RWPE1 (cell line): ENCODE results near the gene ACTN4.

Experiments
- CTCF ChIA-PET: fragments of 350-600 bp; sonication (Branson Sonifier 250); formaldehyde crosslinking; extraction: SDS; loops from one replicate; lab custom pipeline; 2021; lab: Yijun Ruan, JAX
- POLR2A ChIA-PET: fragments of 400-600 bp; formaldehyde crosslinking; extraction: SDS; loops from one replicate; lab custom pipeline; 2020; ENCODE audit warnings: antibody characterized with exemption; ENCODE audit not compliant: low non-redundant PET; lab: Yijun Ruan, JAX
- DNase-seq: peaks from one replicate; pipeline ENCODE4 v3.0.0; 2012; ENCODE audit warnings: low spot score
- H3K27ac ChIP-seq: fragments of 450-650 bp; 2 replicates; pipeline ENCODE4 v1.5.1; 2017
- TF ChIP-seq, protein P1 (sequence below): fragments of 450-650 bp; conservative IDR thresholded peaks from 2 replicates; pipeline ENCODE4 v1.5.1; 2017; ENCODE audit warnings: low read depth, mild to moderate bottlenecking

ACTN4 gene

GRCh38 chr19:38666663-38667511 is 19.4 kb downstream of the ACTN4 start:
- TF ChIP-seq, protein P1, sequence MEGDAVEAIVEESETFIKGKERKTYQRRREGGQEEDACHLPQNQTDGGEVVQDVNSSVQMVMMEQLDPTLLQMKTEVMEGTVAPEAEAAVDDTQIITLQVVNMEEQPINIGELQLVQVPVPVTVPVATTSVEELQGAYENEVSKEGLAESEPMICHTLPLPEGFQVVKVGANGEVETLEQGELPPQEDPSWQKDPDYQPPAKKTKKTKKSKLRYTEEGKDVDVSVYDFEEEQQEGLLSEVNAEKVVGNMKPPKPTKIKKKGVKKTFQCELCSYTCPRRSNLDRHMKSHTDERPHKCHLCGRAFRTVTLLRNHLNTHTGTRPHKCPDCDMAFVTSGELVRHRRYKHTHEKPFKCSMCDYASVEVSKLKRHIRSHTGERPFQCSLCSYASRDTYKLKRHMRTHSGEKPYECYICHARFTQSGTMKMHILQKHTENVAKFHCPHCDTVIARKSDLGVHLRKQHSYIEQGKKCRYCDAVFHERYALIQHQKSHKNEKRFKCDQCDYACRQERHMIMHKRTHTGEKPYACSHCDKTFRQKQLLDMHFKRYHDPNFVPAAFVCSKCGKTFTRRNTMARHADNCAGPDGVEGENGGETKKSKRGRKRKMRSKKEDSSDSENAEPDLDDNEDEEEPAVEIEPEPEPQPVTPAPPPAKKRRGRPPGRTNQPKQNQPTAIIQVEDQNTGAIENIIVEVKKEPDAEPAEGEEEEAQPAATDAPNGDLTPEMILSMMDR = no peak
- ChIA-PET POLR2A (no interaction called here), CTCF (no interaction called here)
- DNase-seq = no peak
- H3K27ac ChIP-seq = peak overlapping the region; percentile 87

DNA sequence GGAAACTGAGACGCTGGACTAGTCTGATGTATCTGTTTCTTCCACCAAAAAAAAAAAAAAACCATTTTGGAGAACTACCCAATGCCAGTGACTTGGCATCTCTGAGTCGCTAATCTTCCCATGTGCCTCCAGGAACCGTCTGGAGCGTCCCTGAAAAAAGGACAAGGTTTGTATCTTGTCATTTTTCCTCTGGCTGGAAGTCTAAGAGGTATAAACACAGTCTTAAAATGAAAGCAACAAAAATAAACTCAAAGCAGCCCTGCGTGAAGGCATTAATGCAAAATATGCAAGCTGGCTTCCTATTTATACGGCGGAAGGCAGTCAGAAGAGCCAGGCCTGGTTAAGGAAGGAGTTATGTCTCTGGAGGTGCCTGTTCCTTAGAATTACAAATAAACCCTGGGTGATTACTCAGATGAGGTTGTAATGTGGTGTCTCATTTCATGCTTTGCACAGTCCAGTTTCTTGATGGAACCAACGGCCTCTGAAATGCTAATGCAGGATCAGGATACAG is 20.3 kb downstream of the ACTN4 start:
- POLR2A ChIA-PET = no interaction called here
- no peak for DNase-seq
- no peak overlapping the region for H3K27ac ChIP-seq
- CTCF ChIA-PET = no interaction called here
- TF ChIP-seq, protein P1 = no peak

DNA sequence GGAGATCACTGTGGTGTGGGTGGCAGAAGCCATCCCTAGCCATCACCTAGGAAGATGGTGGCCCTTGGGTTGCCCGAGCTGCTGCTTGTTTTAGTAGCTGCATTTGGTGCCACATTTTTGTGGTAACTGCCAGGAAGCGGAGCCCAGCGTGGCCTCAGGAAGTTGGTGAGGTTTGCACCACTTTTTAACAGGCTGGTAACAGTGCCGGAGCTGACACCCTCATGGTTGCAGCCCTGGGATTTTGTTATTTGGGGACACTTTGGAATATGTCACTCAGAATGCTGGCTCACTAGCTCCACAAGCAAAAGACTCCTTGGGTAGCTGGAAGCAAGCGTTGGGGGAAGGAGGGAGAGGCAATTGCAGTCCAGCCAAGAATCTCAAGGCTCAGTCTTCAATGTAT is 22.1 kb downstream of the ACTN4 start:
- TF ChIP-seq, protein P1 = no peak
- peak overlapping the region; percentile 71 for H3K27ac ChIP-seq
- ChIA-PET CTCF (no interaction called here), POLR2A (no interaction called here)
- DNase-seq = no peak

GRCh38 chr19:38670921-38671398 is 23.5 kb downstream of the ACTN4 start:
- peak overlapping the region; percentile 71 for H3K27ac ChIP-seq
- ChIA-PET CTCF (no interaction called here), POLR2A (no interaction called here)
- TF ChIP-seq, protein P1 = no peak
- no peak for DNase-seq

DNA sequence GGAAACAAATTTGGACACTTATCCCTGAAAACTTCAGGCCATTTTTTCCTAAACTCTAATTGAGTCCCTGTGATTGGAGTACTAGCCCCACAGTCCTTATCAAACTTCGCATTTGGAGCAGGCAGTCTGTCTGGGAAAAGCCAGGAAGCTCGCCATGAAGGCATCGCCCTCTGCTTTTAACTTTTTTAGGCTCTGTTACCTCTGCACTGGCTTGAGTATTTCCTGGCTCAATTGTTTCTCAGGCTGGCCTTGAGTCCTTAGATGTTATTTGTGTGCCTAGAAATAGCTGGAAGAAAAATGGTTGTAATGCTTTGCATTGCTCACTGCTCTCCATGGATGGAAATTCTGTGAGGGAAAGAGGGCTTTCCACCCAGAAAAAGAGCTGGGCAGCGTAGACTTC is 24.2 kb downstream of the ACTN4 start:
- CTCF ChIA-PET = interaction anchor here (0.9 kb wide), 1 partner anchor 62 kb away, joined by 5 read pairs; no protein-coding TSS in a partner anchor
- TF ChIP-seq, protein P1 = no peak

GRCh38 chr19:38673030-38673429 is 25.6 kb downstream of the ACTN4 start:
- TF ChIP-seq, protein P1 = no peak
- ChIA-PET CTCF (no interaction called here), POLR2A (no interaction called here)
- H3K27ac ChIP-seq = peak overlapping the region; percentile 45
- DNase-seq = no peak

More for the DNA sequence above, 24.2 kb downstream of the ACTN4 start:
- DNase-seq = no peak
- POLR2A ChIA-PET = no interaction called here
- H3K27ac ChIP-seq = peak overlapping the region; percentile 45; the same call in 1 of the 2 replicates
